H1 (cell line): ENCODE results near the gene RMDN3. TPM values are rescaled to one million over a fixed set of nuclear protein-coding genes. Genes with fewer than 3 reads are reported as not detected.

Experiments
- CTCF ChIA-PET: fragments of 300-600 bp; sonication (Branson Sonifier 250); formaldehyde crosslinking; loops from one replicate; lab custom pipeline; 2021; ENCODE audit not compliant: partially characterized antibody; lab: Charles Lee
- POLR2A ChIA-PET: fragments of 300-600 bp; sonication (Branson Sonifier 250); formaldehyde crosslinking; loops from one replicate; lab custom pipeline; 2021; ENCODE audit warnings: inconsistent platforms; ENCODE audit not compliant: partially characterized antibody; lab: Charles Lee
- DNase-seq, 2 experiments: peaks; one replicate each; pipeline versions ENCODE4 v3.0.0 to v3.0.0-alpha.2; 2010 to 2022; ENCODE audit warnings: low spot score in 2 of 2, low read depth in 1 of 2, mixed read lengths in 1 of 2
- FAIRE-seq: peaks from 2 replicates; lab custom pipeline; 2011; peaks lifted over from hg19 to GRCh38; lab: Jason Lieb, UNC
- H2AFZ ChIP-seq: 2 replicates; pipeline ENCODE4 v1.8.1; 2012; ENCODE audit warnings: low read length, inconsistent platforms
- H2AK5ac ChIP-seq: 2 replicates; pipeline ENCODE4 v1.6.1; 2013; ENCODE audit warnings: low read depth, low read length
- H2BK120ac ChIP-seq: replicated peaks from 2 replicates; pipeline ENCODE3; 2013; ENCODE audit warnings: low read depth, low read length, inconsistent platforms
- H2BK12ac ChIP-seq: 2 replicates; pipeline ENCODE4 v1.6.1; 2013; ENCODE audit warnings: low read depth, low read length
- H2BK15ac ChIP-seq: 2 replicates; pipeline ENCODE4 v1.6.1; 2013; ENCODE audit warnings: low read length
- H2BK20ac ChIP-seq: 2 replicates; pipeline ENCODE4 v1.6.1; 2013; ENCODE audit warnings: low read length
- H2BK5ac ChIP-seq: 2 replicates; pipeline ENCODE4 v1.6.1; 2013; ENCODE audit warnings: low read depth, low read length
- H3K14ac ChIP-seq: 2 replicates; pipeline ENCODE4 v1.6.1; 2013; ENCODE audit warnings: inconsistent platforms; ENCODE audit not compliant: insufficient read length
- H3K18ac ChIP-seq: 2 replicates; pipeline ENCODE4 v1.6.1; 2013; ENCODE audit warnings: low read length; ENCODE audit errors: extremely low read depth
- H3K23ac ChIP-seq: 2 replicates; pipeline ENCODE4 v1.6.1; 2013; ENCODE audit warnings: inconsistent platforms; ENCODE audit not compliant: insufficient read length
- H3K23me2 ChIP-seq: 2 replicates; pipeline ENCODE4 v1.6.1; 2013; ENCODE audit warnings: low read depth, low read length
- H3K27ac ChIP-seq: 2 replicates; pipeline ENCODE4 v1.6.1; 2011; ENCODE audit warnings: low read depth, low read length, inconsistent platforms
- H3K27me3 ChIP-seq, 4 experiments: replicated peaks in 1 of 4; 1 replicate in 1 of 4; 2 replicates in 3 of 4; pipeline versions ENCODE4 v1.6.1 to v1.8.1; 2011 to 2013; ENCODE audit warnings: low read length in 3 of 4, mild to moderate bottlenecking in 3 of 4, inconsistent platforms in 2 of 4, mixed read lengths in 2 of 4, moderate library complexity in 1 of 4; ENCODE audit not compliant: control insufficient read depth in 3 of 4, insufficient read depth in 3 of 4; ENCODE audit errors: extremely low read depth in 1 of 4
- H3K36me3 ChIP-seq, 4 experiments: 2 replicates each; pipeline versions ENCODE4 v1.6.1 to v1.8.1; 2011 to 2013; ENCODE audit warnings: mild to moderate bottlenecking in 4 of 4, low read length in 3 of 4, moderate library complexity in 2 of 4, control low read depth in 1 of 4, inconsistent platforms in 1 of 4; ENCODE audit not compliant: insufficient read depth in 4 of 4, control insufficient read depth in 2 of 4
- H3K4ac ChIP-seq: replicated peaks from 2 replicates; pipeline ENCODE3; 2013; ENCODE audit warnings: low read length, low read depth, mixed read lengths, inconsistent platforms; ENCODE audit not compliant: insufficient read length
- H3K4me1 ChIP-seq, 4 experiments: replicated peaks in 1 of 4; 1 replicate in 1 of 4; 2 replicates in 3 of 4; pipeline versions ENCODE4 v1.6.1 to v1.8.1; 2011 to 2013; ENCODE audit warnings: low read length in 3 of 4, inconsistent platforms in 2 of 4, mixed read lengths in 1 of 4; ENCODE audit not compliant: insufficient read depth in 4 of 4, control insufficient read depth in 3 of 4
- H3K4me2 ChIP-seq, 2 experiments: 2 replicates each; pipeline versions ENCODE4 v1.6.1 to v1.8.1; 2011 to 2013; ENCODE audit warnings: low read depth in 2 of 2, low read length in 2 of 2, control low read depth in 1 of 2, inconsistent platforms in 1 of 2, mild to moderate bottlenecking in 1 of 2; ENCODE audit not compliant: insufficient read depth in 1 of 2
- H3K4me3 ChIP-seq, 4 experiments: fragments of 200-600, 300-600 bp in 1 of 4; sonication (generic), shearing (Covaris generic), sonication (Bioruptor Twin) in 1 of 4; 2 replicates each; pipeline versions ENCODE4 v1.5.1 to v1.8.1; 2011 to 2016; ENCODE audit warnings: low read length in 4 of 4, low read depth in 3 of 4, control low read depth in 2 of 4, inconsistent platforms in 2 of 4, mild to moderate bottlenecking in 2 of 4, mixed read lengths in 1 of 4, moderate library complexity in 1 of 4; ENCODE audit not compliant: insufficient read depth in 2 of 4; ENCODE audit errors: extremely low read depth in 1 of 4
- H3K56ac ChIP-seq: replicated peaks from 2 replicates; pipeline ENCODE3; 2013; ENCODE audit warnings: low read depth, mild to moderate bottlenecking, mixed read lengths, low read length, inconsistent platforms; ENCODE audit not compliant: insufficient read length
- H3K79me1 ChIP-seq: 2 replicates; pipeline ENCODE4 v1.6.1; 2013; ENCODE audit warnings: low read depth, low read length, control low read depth
- H3K79me2 ChIP-seq, 2 experiments: 2 replicates each; pipeline versions ENCODE4 v1.6.1 to v1.8.1; 2012 to 2013; ENCODE audit warnings: low read length in 2 of 2, mild to moderate bottlenecking in 2 of 2, inconsistent platforms in 1 of 2; ENCODE audit not compliant: insufficient read depth in 2 of 2, control insufficient read depth in 1 of 2
- H3K9ac ChIP-seq, 4 experiments: replicated peaks in 1 of 4; 1 replicate in 1 of 4; 2 replicates in 3 of 4; pipeline versions ENCODE4 v1.6.1 to v1.8.1; 2011 to 2013; ENCODE audit warnings: low read depth in 3 of 4, low read length in 3 of 4, control low read depth in 2 of 4, mild to moderate bottlenecking in 2 of 4, moderate library complexity in 2 of 4, inconsistent platforms in 1 of 4; ENCODE audit errors: extremely low read depth in 1 of 4
- H3K9me3 ChIP-seq, 2 experiments: 2 replicates each; pipeline versions ENCODE4 v1.6.1 to v1.8.1; 2012 to 2013; ENCODE audit warnings: mild to moderate bottlenecking in 2 of 2, moderate library complexity in 2 of 2, control low read depth in 1 of 2, inconsistent platforms in 1 of 2, low read depth in 1 of 2, low read length in 1 of 2, mixed read lengths in 1 of 2; ENCODE audit not compliant: insufficient read depth in 2 of 2
- H4K20me1 ChIP-seq, 2 experiments: replicated peaks in 1 of 2; 2 replicates each; pipeline versions ENCODE3 to v1.8.1; 2011 to 2013; ENCODE audit warnings: inconsistent platforms in 2 of 2, low read length in 2 of 2, mild to moderate bottlenecking in 1 of 2; ENCODE audit not compliant: insufficient read depth in 2 of 2, control insufficient read depth in 1 of 2
- H4K5ac ChIP-seq: 2 replicates; pipeline ENCODE4 v1.6.1; 2013; ENCODE audit warnings: low read length, low read depth, mixed read lengths, inconsistent platforms; ENCODE audit not compliant: insufficient read length
- H4K8ac ChIP-seq: 2 replicates; pipeline ENCODE4 v1.8.0; 2013; ENCODE audit warnings: mild to moderate bottlenecking, moderate library complexity, low read length, inconsistent platforms; ENCODE audit not compliant: insufficient read depth; ENCODE audit errors: extremely low read depth
- H4K91ac ChIP-seq: replicated peaks from 2 replicates; pipeline ENCODE3; 2013; ENCODE audit warnings: low read length, mixed read lengths, inconsistent platforms; ENCODE audit not compliant: insufficient read length
- CEBPB ChIP-seq: IDR thresholded peaks from 2 replicates; pipeline ENCODE4 v1.6.1; 2012; ENCODE audit warnings: low read depth, low read length
- CHD1 ChIP-seq: IDR thresholded peaks from 2 replicates; pipeline ENCODE4 v1.6.1; 2012; ENCODE audit warnings: low read depth, low read length, improper control_type of control experiment
- CREB1 ChIP-seq: IDR thresholded peaks from 2 replicates; pipeline ENCODE4 v1.6.1; 2012; ENCODE audit warnings: inconsistent platforms
- CTBP2 ChIP-seq: IDR thresholded peaks from 2 replicates; pipeline ENCODE4 v1.7.0; 2011; ENCODE audit warnings: borderline replicate concordance, mild to moderate bottlenecking, moderate library complexity, mixed read lengths, low read length; ENCODE audit not compliant: insufficient read depth, insufficient read length
- HDAC2 ChIP-seq, 2 experiments: fragments of 300-600 bp in 1 of 2; sonication (generic) in 1 of 2; IDR thresholded peaks; 2 replicates each; pipeline ENCODE4 v1.6.1; 2011 to 2012; ENCODE audit warnings: low read depth in 2 of 2, low read length in 2 of 2, mild to moderate bottlenecking in 2 of 2, moderate library complexity in 2 of 2, borderline replicate concordance in 1 of 2, inconsistent platforms in 1 of 2
- JUN ChIP-seq: IDR thresholded peaks from 2 replicates; pipeline ENCODE4 v1.6.1; 2011; ENCODE audit warnings: low read depth, mild to moderate bottlenecking, improper control_type of control experiment, low read length
- NANOG ChIP-seq: IDR thresholded peaks from 2 replicates; pipeline ENCODE4 v1.6.1; 2011; ENCODE audit warnings: low read length, low read depth, mild to moderate bottlenecking, inconsistent platforms; ENCODE audit not compliant: insufficient read depth, poor library complexity, severe bottlenecking
- POLR2A ChIP-seq, 2 experiments: IDR thresholded peaks; 1 replicate in 1 of 2; 2 replicates in 1 of 2; pipeline ENCODE4 v1.6.1; 2011; ENCODE audit warnings: low read depth in 2 of 2, low read length in 2 of 2, mild to moderate bottlenecking in 2 of 2; ENCODE audit errors: control extremely low read depth in 1 of 2
- RNF2 ChIP-seq: fragments of 200-900, 300-1000 bp; sonication (generic); IDR thresholded peaks from 2 replicates; pipeline ENCODE4 v1.7.1; 2016; ENCODE audit warnings: borderline replicate concordance, low read depth, mild to moderate bottlenecking, antibody characterized with exemption, low read length; ENCODE audit not compliant: poor library complexity, severe bottlenecking; ENCODE audit errors: missing control alignments
- RXRA ChIP-seq: IDR thresholded peaks from 2 replicates; pipeline ENCODE4 v1.6.1; 2011; ENCODE audit warnings: low read depth, mild to moderate bottlenecking, low read length, moderate library complexity; ENCODE audit not compliant: insufficient read depth
- SIX5 ChIP-seq: IDR thresholded peaks from 2 replicates; pipeline ENCODE4 v1.6.1; 2011; ENCODE audit warnings: mild to moderate bottlenecking, low read depth, low read length
- SRF ChIP-seq: IDR thresholded peaks from 2 replicates; pipeline ENCODE4 v1.6.1; 2011; ENCODE audit warnings: mild to moderate bottlenecking, low read depth, low read length, moderate library complexity
- TAF7 ChIP-seq: optimal IDR thresholded peaks from 2 replicates; pipeline ENCODE3; 2011; ENCODE audit warnings: low read depth, mild to moderate bottlenecking, inconsistent platforms, low read length, moderate library complexity, borderline replicate concordance
- WGBS, 2 experiments: shearing (Covaris generic) in 1 of 2; methylation state at CpG; one replicate each; pipeline versions ENCODE4 v1.1.6 to v1.1.7; 2013 to 2015; ENCODE audit warnings: low lambda C conversion rate in 2 of 2, mixed read lengths in 2 of 2, inconsistent platforms in 1 of 2, low coverage in 1 of 2, missing lambda C conversion rate in 1 of 2; ENCODE audit not compliant: insufficient replicate concordance in 2 of 2, insufficient coverage in 1 of 2, insufficient read length in 1 of 2; ENCODE audit errors: extremely low coverage in 1 of 2, missing lambda C conversion rate in 1 of 2; 5-methylcytosine and 5-hydroxymethylcytosine counted together
- polyA plus RNA-seq, 7 experiments: library from polyadenylated mRNA; depleted of rRNA in 3 of 7; stranded (reverse) in 5 of 7; unstranded in 2 of 7; fragments of >200 nt in 5 of 7; fragments of 200-250 nt in 2 of 7; gene quantifications; 1 replicate in 5 of 7; 2 replicates in 1 of 7; 4 replicates in 1 of 7; pipeline versions ENCODE4 v1.2.1 to v1.2.3, GENCODE V29; 2011 to 2013; ENCODE audit warnings: missing spikeins in 2 of 7, mixed read lengths in 2 of 7
- total RNA-seq: library from RNA; stranded (reverse); fragmentation: NEBNext Ultra II Directional; extraction: Animal tissue kit (Norgen Biotek cat#: 25700); gene quantifications from 2 replicates; pipeline ENCODE4 v1.2.1, GENCODE V29; 2021

The RMDN3 gene
- total and polyA plus RNA-seq, 2 of the 8 experiments (the other 6 are each of a cell fraction or from before 2014, with no cell fraction given) = 10.8 to 24.1 TPM

DNA sequence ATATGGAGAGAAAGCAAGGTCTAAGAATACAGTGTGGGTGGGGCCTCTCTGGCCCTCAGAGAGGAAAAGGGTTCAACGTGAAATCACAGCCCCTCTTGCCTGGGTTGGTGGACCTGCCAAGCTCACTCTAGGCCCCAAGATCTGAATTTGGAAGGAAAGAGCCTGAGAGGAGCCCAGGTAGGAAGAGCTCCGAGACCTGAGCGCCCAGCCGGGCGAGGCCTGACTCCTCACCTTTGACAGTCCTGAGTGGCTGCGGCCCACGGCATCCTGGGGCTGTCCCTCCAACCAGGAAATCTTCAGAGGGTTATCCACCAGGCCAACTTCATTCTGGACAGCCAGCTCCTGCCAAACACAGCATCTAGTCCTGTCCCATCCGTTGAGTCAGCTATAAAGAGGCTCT, 18.4 kb upstream of the RMDN3 start:
- Histone ChIP-seq H3K27ac (no peak overlapping the region), H3K79me2 (no peaks in the 10 kb centered on the region), H2BK5ac (no peak overlapping the region), H3K9me3 (no peaks in the 10 kb centered on the region), H2BK15ac (no peak overlapping the region), H3K18ac (no peak overlapping the region), H3K23ac (no peak overlapping the region), H3K4me2 (no peak overlapping the region), H4K5ac (no peak overlapping the region), H3K9ac (no peak overlapping the region), H3K56ac (no peak overlapping the region), H3K36me3 (peaks cover 0 to 20% (median 4%) of the 10 kb centered on the region in 4 experiments; a peak in 3 of 8 replicates), H2BK20ac (no peak overlapping the region), H3K14ac (no peak overlapping the region), H3K79me1 (no peaks in the 10 kb centered on the region; the same call in 1 of the 2 replicates), H4K20me1 (peaks cover 0 to 2% of the 10 kb centered on the region in 2 experiments), H2BK12ac (no peak overlapping the region), H2AK5ac (no peak overlapping the region), H4K91ac (no peak overlapping the region), H3K23me2 (no peaks in the 10 kb centered on the region), H3K4me1 (no peaks in the 10 kb centered on the region), H2BK120ac (no peak overlapping the region), H3K27me3 (no peaks in the 10 kb centered on the region), H3K4me3 (no peak overlapping the region), H4K8ac (no peak overlapping the region), H3K4ac (no peak overlapping the region), H2AFZ (no peak overlapping the region)
- ChIA-PET CTCF (interaction anchor here (0.6 to 15.3 kb wide), 7 partner anchors 10 to 99 kb away, joined by 3 to 184 read pairs (median 3); no protein-coding TSS in a partner anchor), POLR2A (interaction anchor here (1.0 to 3.0 kb wide), 4 partner anchors 10 to 79 kb away, joined by 3 to 11 read pairs (median 5); partner anchors contain the start of genes GCHFR and RAD51)
- WGBS, 2 experiments = 89% methylated on average over 8 of the region's 8 CpGs; no CpG with 5 or more reads in 1 of the 2 experiments
- FAIRE-seq = no peak
- DNase-seq = no peak
- TF ChIP-seq RNF2 = no peak
- TF ChIP-seq HDAC2 (IDR thresholded peaks at IDR 0.05; ENCODE audit: borderline replicate concordance in 1 of 2, low read depth in 2 of 2, low read length in 2 of 2) = no peak
- no peak for TF ChIP-seq JUN
- TF ChIP-seq TAF7 = no peak
- no peak for TF ChIP-seq CREB1
- TF ChIP-seq POLR2A (IDR thresholded peaks at IDR 0.05; ENCODE audit: control extremely low read depth in 1 of 2, low read depth in 2 of 2, low read length in 2 of 2) = no peak
- TF ChIP-seq SIX5 = no peak
- no peak for TF ChIP-seq NANOG
- TF ChIP-seq RXRA = no peak
- TF ChIP-seq CTBP2 = no peak
- no peak for TF ChIP-seq CHD1
- TF ChIP-seq CEBPB = no peak
- no peak for TF ChIP-seq SRF
